Sigmoid colon (tissue), 3 donors: ENCODE measurements around the gene SPACA9.

ENCODE experiments used
- CTCF ChIP-seq, 4 experiments: fragments of 450-650 bp in 3 of 4; fragments of 200-600 bp in 1 of 4; IDR thresholded peaks; one replicate each; pipeline ENCODE4 v1.5.1; 2016 to 2019; ENCODE audit warnings: antibody characterized with exemption in 4 of 4, mild to moderate bottlenecking in 3 of 4, moderate library complexity in 2 of 4
- POLR2A ChIP-seq, 2 donors: fragments of 450-650 bp; IDR thresholded peaks; one replicate each; pipeline ENCODE4 v1.6.1; 2016; ENCODE audit warnings: antibody characterized with exemption in 2 of 2, mild to moderate bottlenecking in 2 of 2, moderate library complexity in 2 of 2

DNA sequence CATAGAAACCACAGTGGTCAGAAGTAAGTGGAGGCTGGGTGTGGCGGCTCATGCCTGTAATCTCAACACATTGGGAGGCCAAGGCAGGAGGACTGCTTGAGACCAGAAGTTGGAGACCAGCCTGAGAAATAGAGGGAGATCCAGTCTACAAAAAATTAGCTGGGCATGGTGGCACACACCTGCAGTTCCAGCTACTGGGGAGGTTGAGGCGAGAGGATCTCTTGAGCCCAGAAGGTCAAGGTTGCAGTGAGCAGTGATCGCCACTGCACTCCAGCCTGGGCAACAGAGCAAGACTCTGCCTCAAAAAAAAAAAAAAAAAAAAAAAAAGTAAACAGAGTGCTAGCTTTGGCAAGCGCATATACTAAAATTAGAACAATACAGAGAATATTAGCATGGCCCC lies 25.2 kb upstream of the SPACA9 start:
- TF ChIP-seq CTCF (IDR thresholded peaks at IDR 0.05) (no peak), POLR2A (IDR thresholded peaks at IDR 0.05) (no peak)
